ENCODE data around the gene KLHL15.
A peak's percentile ranks its signal among the peaks of the same experiment; 100 is the strongest.
"Not testable (repeated sequence)": the region's sequence is repeated elsewhere in the genome, so short reads cannot be mapped to it uniquely, and the experiment has no call there.

The KLHL15 gene, protein sequence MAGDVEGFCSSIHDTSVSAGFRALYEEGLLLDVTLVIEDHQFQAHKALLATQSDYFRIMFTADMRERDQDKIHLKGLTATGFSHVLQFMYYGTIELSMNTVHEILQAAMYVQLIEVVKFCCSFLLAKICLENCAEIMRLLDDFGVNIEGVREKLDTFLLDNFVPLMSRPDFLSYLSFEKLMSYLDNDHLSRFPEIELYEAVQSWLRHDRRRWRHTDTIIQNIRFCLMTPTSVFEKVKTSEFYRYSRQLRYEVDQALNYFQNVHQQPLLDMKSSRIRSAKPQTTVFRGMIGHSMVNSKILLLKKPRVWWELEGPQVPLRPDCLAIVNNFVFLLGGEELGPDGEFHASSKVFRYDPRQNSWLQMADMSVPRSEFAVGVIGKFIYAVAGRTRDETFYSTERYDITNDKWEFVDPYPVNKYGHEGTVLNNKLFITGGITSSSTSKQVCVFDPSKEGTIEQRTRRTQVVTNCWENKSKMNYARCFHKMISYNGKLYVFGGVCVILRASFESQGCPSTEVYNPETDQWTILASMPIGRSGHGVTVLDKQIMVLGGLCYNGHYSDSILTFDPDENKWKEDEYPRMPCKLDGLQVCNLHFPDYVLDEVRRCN

DNA sequence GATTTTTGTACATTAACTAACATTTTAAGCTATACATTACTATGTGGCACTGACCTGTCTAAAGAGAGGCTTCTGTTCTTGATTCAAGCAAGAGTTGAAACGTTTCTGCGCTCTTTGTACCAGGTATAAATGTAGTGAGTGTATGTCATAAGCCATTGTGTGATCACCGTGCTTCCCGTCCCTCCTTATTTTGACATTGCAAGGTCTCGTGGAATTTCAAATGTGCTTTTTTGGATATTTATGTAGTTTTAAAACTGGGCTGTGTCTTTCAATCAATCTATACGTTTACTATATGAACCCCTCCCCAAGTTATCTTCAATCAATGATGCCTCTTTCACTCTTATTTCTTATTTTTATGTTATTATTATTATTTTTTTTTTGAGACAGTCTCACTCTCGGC, at the start of gene KLHL15:
KLHL15 (minus strand) TSS at position 101 of the 400 bp plus-strand sequence. CDS start 20,493 bp downstream, outside the sequence.
- TF ChIP-seq, protein P1, sequence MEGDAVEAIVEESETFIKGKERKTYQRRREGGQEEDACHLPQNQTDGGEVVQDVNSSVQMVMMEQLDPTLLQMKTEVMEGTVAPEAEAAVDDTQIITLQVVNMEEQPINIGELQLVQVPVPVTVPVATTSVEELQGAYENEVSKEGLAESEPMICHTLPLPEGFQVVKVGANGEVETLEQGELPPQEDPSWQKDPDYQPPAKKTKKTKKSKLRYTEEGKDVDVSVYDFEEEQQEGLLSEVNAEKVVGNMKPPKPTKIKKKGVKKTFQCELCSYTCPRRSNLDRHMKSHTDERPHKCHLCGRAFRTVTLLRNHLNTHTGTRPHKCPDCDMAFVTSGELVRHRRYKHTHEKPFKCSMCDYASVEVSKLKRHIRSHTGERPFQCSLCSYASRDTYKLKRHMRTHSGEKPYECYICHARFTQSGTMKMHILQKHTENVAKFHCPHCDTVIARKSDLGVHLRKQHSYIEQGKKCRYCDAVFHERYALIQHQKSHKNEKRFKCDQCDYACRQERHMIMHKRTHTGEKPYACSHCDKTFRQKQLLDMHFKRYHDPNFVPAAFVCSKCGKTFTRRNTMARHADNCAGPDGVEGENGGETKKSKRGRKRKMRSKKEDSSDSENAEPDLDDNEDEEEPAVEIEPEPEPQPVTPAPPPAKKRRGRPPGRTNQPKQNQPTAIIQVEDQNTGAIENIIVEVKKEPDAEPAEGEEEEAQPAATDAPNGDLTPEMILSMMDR (conservative IDR thresholded peaks at IDR 0.05; ENCODE audit: control insufficient read depth, insufficient read depth, low read depth, low read length), result no peak
- DNase-seq (ENCODE audit: low read depth), result no peak
- H3K4me3 ChIP-seq (ENCODE audit: control insufficient read depth, low read depth, low read length), result peak within 1 kb of the TSS; percentile 68

DNA sequence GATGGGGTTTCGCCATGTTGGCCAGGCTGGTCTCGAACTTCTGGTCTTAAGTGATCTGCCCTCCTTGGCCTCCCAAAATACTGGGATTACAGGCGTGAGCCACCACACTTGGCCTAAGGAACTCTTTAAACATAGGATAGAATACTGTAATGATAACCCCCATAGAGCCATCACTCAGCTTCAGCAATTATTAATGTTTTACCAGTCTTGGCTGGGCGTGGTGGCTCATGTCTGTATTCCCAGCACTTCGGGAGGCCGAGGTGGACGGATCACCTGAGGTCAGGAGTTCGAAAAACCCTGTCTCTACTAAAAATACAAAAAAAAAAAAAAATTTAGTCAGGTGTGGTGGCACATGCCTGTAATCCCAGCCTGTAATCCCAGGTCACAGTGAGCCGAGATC, 42.9 kb upstream of the KLHL15 start:
- H3K4me3 ChIP-seq (ENCODE audit: control insufficient read depth, low read depth, low read length), result no peak overlapping the region
- TF ChIP-seq, protein P1 (conservative IDR thresholded peaks at IDR 0.05; ENCODE audit: control insufficient read depth, insufficient read depth, low read depth, low read length), result no peak
- DNase-seq (ENCODE audit: low read depth), result no peak

DNA sequence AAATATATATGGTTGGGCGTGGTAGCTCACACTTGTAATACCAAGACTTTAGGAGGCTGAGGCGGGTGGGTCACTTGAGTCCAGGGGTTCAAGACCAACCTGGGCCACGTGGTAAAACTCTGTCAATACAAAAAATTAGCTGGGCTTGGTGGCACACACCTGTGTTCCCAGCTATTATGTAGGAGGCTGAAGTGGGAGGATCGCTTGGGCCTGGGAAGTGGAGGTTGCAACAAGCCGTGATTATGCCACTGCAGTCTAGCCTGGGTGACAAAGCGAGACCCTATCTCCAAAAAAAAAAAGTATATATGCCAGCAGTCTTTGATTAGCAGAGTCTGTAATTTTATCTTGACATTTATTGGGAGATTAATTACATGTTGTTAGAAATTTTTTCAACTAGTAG, 36.5 kb upstream of the KLHL15 start:
- TF ChIP-seq, protein P1 (conservative IDR thresholded peaks at IDR 0.05; ENCODE audit: control insufficient read depth, insufficient read depth, low read depth, low read length), result no peak
- no peak for DNase-seq (ENCODE audit: low read depth)
- H3K4me3 ChIP-seq (ENCODE audit: control insufficient read depth, low read depth, low read length), result no peak overlapping the region

DNA sequence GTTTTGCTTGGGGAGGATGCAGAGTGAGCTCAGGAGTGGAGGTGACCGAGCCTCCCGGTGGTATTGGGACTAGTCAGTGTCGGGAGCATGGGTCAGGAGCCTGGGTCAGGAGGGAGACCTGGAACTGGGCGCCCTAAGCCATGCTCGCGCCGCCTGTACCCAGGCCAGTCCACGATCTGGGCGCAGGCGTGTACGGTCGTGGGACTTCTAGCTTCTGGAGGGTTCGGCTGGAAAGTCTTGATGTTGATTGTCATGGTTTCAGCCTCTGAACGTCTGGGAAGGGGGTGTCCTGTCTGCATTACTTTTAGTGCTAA, 28.0 kb upstream of the KLHL15 start:
- no peak overlapping the region for H3K4me3 ChIP-seq (ENCODE audit: control insufficient read depth, low read depth, low read length)
- DNase-seq (ENCODE audit: low read depth), result no peak
- TF ChIP-seq, protein P1 (conservative IDR thresholded peaks at IDR 0.05; ENCODE audit: control insufficient read depth, insufficient read depth, low read depth, low read length), result no peak

DNA sequence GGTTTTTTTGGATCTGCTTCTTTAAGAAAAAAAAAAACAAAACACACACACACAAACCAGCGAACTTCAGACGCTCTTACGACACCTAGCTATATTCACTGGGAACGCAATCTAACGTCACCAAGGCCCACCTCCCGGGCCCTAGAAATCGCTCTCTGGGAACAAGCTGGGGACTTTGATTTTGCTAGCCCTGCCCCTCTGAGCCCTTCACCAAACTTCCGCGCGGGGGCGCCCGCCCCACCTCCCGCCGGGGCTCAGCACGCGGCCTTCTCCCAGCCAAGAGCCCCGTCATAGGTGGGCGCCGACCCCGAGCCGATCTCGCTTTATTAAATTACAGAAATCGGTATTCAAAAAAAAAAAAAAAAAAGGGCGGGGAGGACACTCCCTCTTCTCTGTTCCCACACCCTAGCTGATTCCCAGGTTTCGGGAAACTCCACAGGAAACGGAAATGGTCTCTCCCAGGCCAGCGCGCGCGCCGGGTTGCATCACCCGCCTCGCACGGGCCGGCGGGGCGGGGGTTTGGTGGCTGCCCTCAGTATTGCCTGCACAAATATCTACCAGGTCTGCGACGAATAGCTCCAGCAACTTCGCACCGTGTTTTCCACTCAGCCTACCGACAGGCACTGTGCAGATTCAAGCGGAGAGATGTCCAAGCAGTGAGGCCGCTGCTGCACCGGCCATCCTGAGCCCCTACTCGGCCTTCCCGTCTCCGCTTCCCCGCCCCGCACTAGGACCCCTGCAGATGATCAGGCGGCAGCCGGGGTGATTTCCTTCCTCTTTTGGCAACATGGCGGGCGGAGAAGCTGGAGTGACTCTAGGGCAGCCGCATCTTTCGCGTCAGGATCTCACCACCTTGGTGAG, 27.4 kb upstream of the KLHL15 start, which contains the start of gene EIF2S3:
EIF2S3 (plus strand) TSS at position 775 of the 861 bp plus-strand sequence; CDS start at position 788, 13 bp downstream.
- TF ChIP-seq, protein P1 (conservative IDR thresholded peaks at IDR 0.05; ENCODE audit: control insufficient read depth, insufficient read depth, low read depth, low read length), result peak; percentile 39
- DNase-seq (ENCODE audit: low read depth), result peak; percentile 98
- H3K4me3 ChIP-seq (ENCODE audit: control insufficient read depth, low read depth, low read length), result no peak within 1 kb of the TSS

DNA sequence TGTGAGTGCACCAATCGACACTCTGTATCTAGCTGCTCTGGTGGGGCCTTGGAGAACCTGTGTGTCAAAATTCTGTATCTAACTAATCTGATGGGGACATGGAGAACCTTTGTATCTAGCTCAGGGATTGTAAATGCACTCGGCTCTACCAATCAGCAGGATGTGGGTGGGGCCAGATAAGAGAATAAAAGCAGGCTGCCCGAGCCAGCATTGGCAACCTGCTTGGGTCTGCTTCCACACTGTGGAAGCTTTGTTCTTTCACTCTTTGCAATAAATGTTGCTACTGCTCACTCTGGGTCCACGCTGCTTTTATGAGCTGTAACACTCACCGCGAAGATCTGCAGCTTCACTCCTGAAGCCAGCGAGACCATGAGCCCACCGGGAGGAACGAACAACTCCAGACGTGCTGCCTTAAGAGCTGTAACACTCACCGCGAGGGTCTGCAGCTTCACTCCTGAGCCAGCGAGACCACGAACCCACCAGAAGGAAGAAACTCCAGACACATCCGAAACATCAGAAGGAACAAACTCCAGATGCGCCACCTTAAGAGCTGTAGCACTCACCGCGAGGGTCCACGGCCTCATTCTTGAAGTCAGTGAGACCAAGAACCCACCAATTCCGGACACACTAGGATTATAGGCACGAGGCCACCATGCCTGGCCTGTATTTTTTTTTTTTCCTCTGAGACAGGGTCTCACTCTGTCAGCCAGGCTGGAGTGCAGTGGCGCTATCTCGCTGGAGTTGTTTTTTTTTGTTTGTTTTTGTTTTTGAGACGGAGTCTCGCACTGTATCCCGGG, 23.7 kb upstream of the KLHL15 start:
- not testable (repeated sequence) for H3K4me3 ChIP-seq (ENCODE audit: control insufficient read depth, low read depth, low read length)

DNA sequence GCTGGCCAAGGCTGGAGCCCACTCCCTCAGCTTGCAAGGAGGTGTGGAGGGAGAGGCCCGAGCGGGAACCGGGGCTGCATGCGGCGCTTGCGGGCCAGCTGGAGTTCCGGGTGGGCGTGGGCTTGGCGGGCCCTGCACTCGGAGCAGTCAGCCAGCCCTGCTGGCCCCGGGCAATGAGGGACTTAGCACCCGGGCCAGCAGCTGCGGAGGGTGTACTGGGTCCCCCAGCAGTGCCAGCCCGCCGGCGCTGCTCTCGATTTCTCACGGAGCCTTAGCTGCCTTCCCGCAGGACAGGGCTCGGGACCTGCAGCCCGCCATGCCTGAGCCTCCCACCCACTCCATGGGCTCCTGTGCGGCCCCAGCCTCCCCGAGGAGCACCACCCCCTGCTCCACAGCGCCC, 22.7 kb upstream of the KLHL15 start:
- H3K4me3 ChIP-seq (ENCODE audit: control insufficient read depth, low read depth, low read length); DNase-seq (ENCODE audit: low read depth): not testable (repeated sequence)

More for the DNA sequence above, 23.7 kb upstream of the KLHL15 start:
- DNase-seq (ENCODE audit: low read depth), result not testable (repeated sequence)

DNA sequence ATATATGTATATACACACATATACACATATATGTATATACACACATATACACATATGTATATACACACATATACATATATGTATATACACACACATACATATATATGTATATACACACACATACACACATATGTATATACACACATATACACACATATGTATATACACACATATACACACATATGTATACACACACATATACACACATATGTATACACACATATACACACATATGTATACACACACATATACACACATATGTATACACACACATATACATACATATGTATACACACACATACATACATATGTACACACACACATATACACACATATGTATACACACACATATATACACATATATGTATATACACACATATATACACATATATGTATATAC, 19.1 kb upstream of the KLHL15 start:
- H3K4me3 ChIP-seq (ENCODE audit: control insufficient read depth, low read depth, low read length); DNase-seq (ENCODE audit: low read depth): not testable (repeated sequence)

Data from fibroblast of mammary gland (primary cell).